Common myeloid progenitor, CD34-positive (primary cell): ENCODE data around the gene KLHL40.
A peak's percentile ranks its signal among the peaks of the same experiment; 100 is the strongest.

Source experiments
- CTCF ChIA-PET: fragments of 350-600 bp; sonication (Branson Sonifier 250); formaldehyde crosslinking; loops from one replicate; lab custom pipeline; 2021; ENCODE audit warnings: antibody characterized with exemption; lab: Charles Lee
- POLR2A ChIA-PET: fragments of 350-600 bp; sonication (Branson Sonifier 250); formaldehyde crosslinking; loops from one replicate; lab custom pipeline; 2021; ENCODE audit warnings: antibody characterized with exemption; lab: Charles Lee
- DNase-seq, 3 donors: peaks; one replicate each; pipeline versions ENCODE4 v3.0.0 to v3.0.0-alpha.2; 2013
- H3K27ac ChIP-seq, 2 experiments: 1 replicate in 1 of 2; 2 replicates in 1 of 2; pipeline ENCODE4 v1.7.0; 2013; ENCODE audit warnings: inconsistent platforms in 2 of 2, low read length in 2 of 2, mild to moderate bottlenecking in 2 of 2, low read depth in 1 of 2, moderate library complexity in 1 of 2; ENCODE audit not compliant: severe bottlenecking in 2 of 2, insufficient read depth in 1 of 2, poor library complexity in 1 of 2
- H3K27me3 ChIP-seq, 5 experiments: replicated peaks in 2 of 5; 1 replicate in 3 of 5; 2 replicates in 2 of 5; pipeline versions ENCODE4 v1.6.1 to v1.7.0; 2013; ENCODE audit warnings: low read length in 4 of 5, mild to moderate bottlenecking in 2 of 5, moderate library complexity in 2 of 5, inconsistent platforms in 1 of 5; ENCODE audit not compliant: insufficient read depth in 5 of 5, control insufficient read depth in 4 of 5
- H3K36me3 ChIP-seq, 4 experiments: 1 replicate in 2 of 4; 2 replicates in 2 of 4; pipeline versions ENCODE4 v1.6.1 to v1.7.0; 2013; ENCODE audit warnings: low read length in 3 of 4, control low read depth in 1 of 4, mild to moderate bottlenecking in 1 of 4; ENCODE audit not compliant: control insufficient read depth in 4 of 4, insufficient read depth in 4 of 4
- H3K4me1 ChIP-seq, 4 experiments: 1 replicate in 3 of 4; 2 replicates in 1 of 4; pipeline versions ENCODE4 v1.6.1 to v1.7.1; 2013; ENCODE audit warnings: low read length in 3 of 4, mild to moderate bottlenecking in 3 of 4, control low read depth in 1 of 4, inconsistent platforms in 1 of 4, moderate library complexity in 1 of 4; ENCODE audit not compliant: control insufficient read depth in 4 of 4, insufficient read depth in 4 of 4; ENCODE audit errors: control extremely low read depth in 1 of 4
- H3K4me3 ChIP-seq, 7 experiments: 1 replicate in 4 of 7; 2 replicates in 3 of 7; pipeline versions ENCODE4 v1.5.1 to v1.7.0; 2013; ENCODE audit warnings: mild to moderate bottlenecking in 7 of 7, low read length in 6 of 7, moderate library complexity in 6 of 7, inconsistent platforms in 2 of 7, low read depth in 2 of 7, control low read depth in 1 of 7; ENCODE audit not compliant: insufficient read depth in 4 of 7, control insufficient read depth in 1 of 7; ENCODE audit errors: extremely low read depth in 1 of 7
- H3K9me3 ChIP-seq, 5 experiments: 1 replicate in 4 of 5; 2 replicates in 1 of 5; pipeline versions ENCODE4 v1.6.1 to v1.7.1; 2013; ENCODE audit warnings: low read length in 4 of 5, mild to moderate bottlenecking in 2 of 5, inconsistent platforms in 1 of 5, low read depth in 1 of 5, moderate library complexity in 1 of 5; ENCODE audit not compliant: control insufficient read depth in 4 of 5, insufficient read depth in 2 of 5; ENCODE audit errors: control extremely low read depth in 1 of 5
- WGBS: methylation state at CpG from one replicate; pipeline ENCODE4 v1.1.5; 2013; ENCODE audit not compliant: insufficient coverage; 5-methylcytosine and 5-hydroxymethylcytosine counted together

The KLHL40 gene

GRCh38 chr3:42660898-42661297 is 24.4 kb upstream of the KLHL40 start:
- no peak for DNase-seq
- H3K9me3 ChIP-seq, result no peaks in the 10 kb centered on the region
- 97% methylated on average over 4 of the region's 4 CpGs for WGBS
- no peaks in the 10 kb centered on the region for H3K27me3 ChIP-seq
- ChIA-PET CTCF (no interaction called here), POLR2A (no interaction called here)
- H3K4me3 ChIP-seq, result no peak overlapping the region
- H3K27ac ChIP-seq, result no peak overlapping the region
- H3K4me1 ChIP-seq, result no peaks in the 10 kb centered on the region
- H3K36me3 ChIP-seq, result peaks cover 0 to 11% (median 0%) of the 10 kb centered on the region in 4 experiments

DNA sequence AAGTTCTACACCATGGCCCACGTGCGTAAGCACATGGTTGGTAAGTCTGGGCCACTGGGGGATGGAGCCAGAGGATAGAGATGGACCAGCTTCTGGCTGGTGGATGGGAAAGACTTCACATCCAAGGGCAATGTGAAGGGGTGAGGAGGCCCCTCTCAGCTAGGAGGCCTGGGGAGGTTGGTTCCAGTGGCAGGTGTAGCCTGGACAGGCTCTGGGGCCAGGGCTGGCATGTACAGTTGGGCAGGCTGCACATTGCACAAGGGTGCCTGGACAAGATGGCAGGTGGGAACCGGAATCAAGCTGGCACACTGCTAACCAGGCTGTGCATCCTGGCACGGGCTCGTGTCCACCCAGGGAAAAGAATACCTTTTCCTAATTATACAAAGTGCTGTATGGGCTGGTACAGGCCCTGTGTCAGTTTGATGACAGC is 23.7 kb upstream of the KLHL40 start:
- POLR2A ChIA-PET, result no interaction called here
- CTCF ChIA-PET, result no interaction called here
- Histone ChIP-seq H3K4me3 (no peak overlapping the region), H3K9me3 (no peaks in the 10 kb centered on the region), H3K27ac (no peak overlapping the region), H3K4me1 (no peaks in the 10 kb centered on the region), H3K27me3 (no peaks in the 10 kb centered on the region), H3K36me3 (peaks cover 0 to 11% (median 0%) of the 10 kb centered on the region in 4 experiments)
- WGBS, result 91% methylated on average over 5 of the region's 5 CpGs
- no peak for DNase-seq

GRCh38 chr3:42662037-42662812 is 23.1 kb upstream of the KLHL40 start:
- Histone ChIP-seq H3K4me3 (no peak overlapping the region), H3K27ac (no peak overlapping the region), H3K27me3 (no peaks in the 10 kb centered on the region), H3K4me1 (no peaks in the 10 kb centered on the region), H3K9me3 (no peaks in the 10 kb centered on the region), H3K36me3 (peaks cover 0 to 11% (median 0%) of the 10 kb centered on the region in 4 experiments)
- CTCF ChIA-PET, result interaction anchor here (2.2 kb wide), 1 partner anchor 93 kb away, joined by 5 read pairs; no protein-coding TSS in a partner anchor
- 98% methylated on average over 6 of the region's 7 CpGs for WGBS
- POLR2A ChIA-PET, result no interaction called here
- no peak for DNase-seq

- Histone ChIP-seq H3K27me3 (no peaks in the 10 kb centered on the region), H3K27ac (no peak overlapping the region), H3K4me3 (no peak overlapping the region), H3K9me3 (no peaks in the 10 kb centered on the region), H3K4me1 (no peaks in the 10 kb centered on the region), H3K36me3 (peaks cover 0 to 11% (median 0%) of the 10 kb centered on the region in 4 experiments)
- ChIA-PET POLR2A (no interaction called here), CTCF (interaction anchor here (2.2 kb wide), 1 partner anchor 92 kb away, joined by 5 read pairs; no protein-coding TSS in a partner anchor)
- 94% methylated on average over 11 of the region's 12 CpGs for WGBS
- DNase-seq, result no peak
Measured at GRCh38 chr3:42662813-42663535, 22.4 kb upstream of the KLHL40 start.

GRCh38 chr3:42663581-42664437 is 21.5 kb upstream of the KLHL40 start:
- Histone ChIP-seq H3K27me3 (peaks cover 0 to 4% (median 0%) of the 10 kb centered on the region in 5 experiments), H3K9me3 (peaks cover 0 to 5% (median 0%) of the 10 kb centered on the region in 5 experiments), H3K4me1 (no peaks in the 10 kb centered on the region), H3K4me3 (no peak overlapping the region), H3K36me3 (peaks cover 0 to 5% (median 0%) of the 10 kb centered on the region in 4 experiments), H3K27ac (no peak overlapping the region)
- DNase-seq, result peak in 1 of 3 donors; percentile 49
- WGBS, result 90% methylated on average over 32 of the region's 38 CpGs
- POLR2A ChIA-PET, result no interaction called here
- CTCF ChIA-PET, result interaction anchor here (2.2 kb wide), 1 partner anchor 92 kb away, joined by 5 read pairs; no protein-coding TSS in a partner anchor

- Histone ChIP-seq H3K36me3 (peaks cover 0 to 3% (median 0%) of the 10 kb centered on the region in 4 experiments), H3K27me3 (peaks cover 0 to 4% (median 0%) of the 10 kb centered on the region in 5 experiments), H3K4me1 (no peaks in the 10 kb centered on the region), H3K9me3 (peaks cover 0 to 6% (median 0%) of the 10 kb centered on the region in 5 experiments), H3K27ac (no peak overlapping the region), H3K4me3 (no peak overlapping the region)
- 84% methylated on average over 12 of the region's 19 CpGs for WGBS
- ChIA-PET POLR2A (no interaction called here), CTCF (interaction anchor here (2.2 kb wide), 1 partner anchor 91 kb away, joined by 5 read pairs; no protein-coding TSS in a partner anchor)
- DNase-seq, result no peak
Measured at GRCh38 chr3:42664438-42664803, 20.9 kb upstream of the KLHL40 start.
